Vagina (tissue), 2 donors: ENCODE data around the gene COL23A1. TPM values are rescaled to one million over a fixed set of nuclear protein-coding genes. Genes with fewer than 3 reads are reported as not detected.

Experiments used
- DNase-seq, 2 donors: peaks; one replicate each; pipeline ENCODE4 v3.0.0-alpha.2; 2017; ENCODE audit errors: extremely low spot score in 2 of 2
- H3K27ac ChIP-seq: fragments of 200-600 bp; sonication (generic); one replicate; pipeline ENCODE4 v1.5.1; 2019
- H3K27me3 ChIP-seq: fragments of 200-600 bp; sonication (generic); one replicate; pipeline ENCODE4 v1.5.1; 2019
- H3K36me3 ChIP-seq, 2 donors: fragments of 200-600 bp; sonication (generic); one replicate each; pipeline ENCODE4 v1.5.1; 2017 to 2019
- H3K4me1 ChIP-seq: fragments of 200-600 bp; sonication (generic); one replicate; pipeline ENCODE4 v1.5.1; 2019
- H3K4me3 ChIP-seq, 2 donors: fragments of 200-600 bp; sonication (generic); 1 replicate in 1 of 2; 2 replicates in 1 of 2; pipeline ENCODE4 v1.5.1; 2016 to 2019
- H3K9me3 ChIP-seq: fragments of 200-600 bp; sonication (generic); one replicate; pipeline ENCODE4 v1.5.1; 2019
- CTCF ChIP-seq, 3 experiments: fragments of 450-650 bp in 2 of 3; fragments of 200-600 bp in 1 of 3; sonication (generic) in 1 of 3; IDR thresholded peaks; one replicate each; pipeline ENCODE4 v1.5.1; 2017 to 2019; ENCODE audit warnings: antibody characterized with exemption in 3 of 3, mild to moderate bottlenecking in 2 of 3, moderate library complexity in 2 of 3
- POLR2A ChIP-seq, 2 donors: fragments of 450-650 bp; IDR thresholded peaks; one replicate each; pipeline ENCODE4 v1.6.1; 2017; ENCODE audit warnings: antibody characterized with exemption in 2 of 2, mild to moderate bottlenecking in 2 of 2, moderate library complexity in 2 of 2
- POLR2AphosphoS5 ChIP-seq, 2 donors: sonication (generic); formaldehyde crosslinking; IDR thresholded peaks; one replicate each; pipeline ENCODE4 v1.9.0; 2017; ENCODE audit warnings: antibody characterized with exemption in 2 of 2, mild to moderate bottlenecking in 2 of 2, low read depth in 1 of 2; ENCODE audit not compliant: insufficient read depth in 1 of 2
- intact Hi-C: fragments of 100-400 bp; cut with DNase I; formaldehyde crosslinking; loops from one replicate; pipeline ENCODE4 v1.15.1; 2023
- total RNA-seq: library from RNA; depleted of rRNA; stranded (reverse); fragments of >200 nt; gene quantifications from one replicate; pipeline ENCODE4 v1.2.3, GENCODE V29; 2016

The COL23A1 gene
- total RNA-seq, 1 donor from 2014 or later, result 3.7 TPM

GRCh38 chr5:178415353-178415752, 174.8 kb downstream of the COL23A1 start:
- no peak for DNase-seq
- Histone ChIP-seq H3K27ac (no peak overlapping the region), H3K36me3 (no peaks in the 10 kb centered on the region), H3K4me3 (no peak overlapping the region), H3K27me3 (no peaks in the 10 kb centered on the region), H3K9me3 (no peaks in the 10 kb centered on the region), H3K4me1 (no peaks in the 10 kb centered on the region)
- TF ChIP-seq POLR2AphosphoS5 (IDR thresholded peaks at IDR 0.05; ENCODE audit: insufficient read depth in 1 of 2, low read depth in 1 of 2) (no peak), CTCF (IDR thresholded peaks at IDR 0.05) (no peak), POLR2A (IDR thresholded peaks at IDR 0.05) (no peak)
- intact Hi-C loops, result no loop called here

- intact Hi-C loops, result no loop called here
- Histone ChIP-seq H3K4me3 (no peak overlapping the region), H3K27me3 (no peaks in the 10 kb centered on the region), H3K9me3 (no peaks in the 10 kb centered on the region), H3K4me1 (no peaks in the 10 kb centered on the region), H3K27ac (no peak overlapping the region), H3K36me3 (no peaks in the 10 kb centered on the region)
- DNase-seq, result no peak
- TF ChIP-seq POLR2A (IDR thresholded peaks at IDR 0.05) (no peak), CTCF (IDR thresholded peaks at IDR 0.05) (no peak)
These were observed 176.2 kb downstream of the COL23A1 start for GRCh38 chr5:178413988-178414387.

- Histone ChIP-seq H3K27me3 (no peaks in the 10 kb centered on the region), H3K4me1 (no peaks in the 10 kb centered on the region), H3K4me3 (no peak overlapping the region), H3K9me3 (no peaks in the 10 kb centered on the region), H3K27ac (no peak overlapping the region), H3K36me3 (no peaks in the 10 kb centered on the region)
- intact Hi-C loops, result no loop called here
- no peak for TF ChIP-seq CTCF (IDR thresholded peaks at IDR 0.05)
- no peak for TF ChIP-seq POLR2AphosphoS5 (IDR thresholded peaks at IDR 0.05; ENCODE audit: insufficient read depth in 1 of 2, low read depth in 1 of 2)
- no peak for TF ChIP-seq POLR2A (IDR thresholded peaks at IDR 0.05)
- no peak for DNase-seq
These were observed 179.1 kb downstream of the COL23A1 start for GRCh38 chr5:178411083-178411482.

- intact Hi-C loops, result no loop called here
- TF ChIP-seq POLR2A (IDR thresholded peaks at IDR 0.05), result no peak
- no peak for TF ChIP-seq CTCF (IDR thresholded peaks at IDR 0.05)
- no peak for TF ChIP-seq POLR2AphosphoS5 (IDR thresholded peaks at IDR 0.05; ENCODE audit: insufficient read depth in 1 of 2, low read depth in 1 of 2)
- no peak for DNase-seq
These were observed 182.5 kb downstream of the COL23A1 start for GRCh38 chr5:178407646-178408045.

GRCh38 chr5:178404987-178405386, 185.2 kb downstream of the COL23A1 start:
- Histone ChIP-seq H3K27ac (no peak overlapping the region), H3K4me1 (no peaks in the 10 kb centered on the region), H3K27me3 (no peaks in the 10 kb centered on the region), H3K4me3 (no peak overlapping the region), H3K9me3 (no peaks in the 10 kb centered on the region), H3K36me3 (no peaks in the 10 kb centered on the region)
- intact Hi-C loops, result no loop called here
- no peak for TF ChIP-seq POLR2AphosphoS5 (IDR thresholded peaks at IDR 0.05; ENCODE audit: insufficient read depth in 1 of 2, low read depth in 1 of 2)
- no peak for TF ChIP-seq POLR2A (IDR thresholded peaks at IDR 0.05)
- no peak for TF ChIP-seq CTCF (IDR thresholded peaks at IDR 0.05)
- DNase-seq, result no peak

More at GRCh38 chr5:178407646-178408045, 182.5 kb downstream of the COL23A1 start:
- no peaks in the 10 kb centered on the region for H3K4me1 ChIP-seq
- H3K36me3 ChIP-seq, result no peaks in the 10 kb centered on the region
- no peak overlapping the region for H3K27ac ChIP-seq
- H3K9me3 ChIP-seq, result no peaks in the 10 kb centered on the region
- H3K4me3 ChIP-seq, result no peak overlapping the region
- H3K27me3 ChIP-seq, result no peaks in the 10 kb centered on the region
